ENCODE results near the gene DNMT1.
"Not testable (repeated sequence)": the region's sequence is repeated elsewhere in the genome, so short reads cannot be mapped to it uniquely, and the experiment has no call there.

GRCh38 chr19:10241826-10242449, 47.2 kb upstream of the DNMT1 start:
- TF ChIP-seq POLR2AphosphoS5 (IDR thresholded peaks at IDR 0.05); RAD21 (conservative IDR thresholded peaks at IDR 0.05); CTCF (IDR thresholded peaks at IDR 0.05; ENCODE audit: poor library complexity, severe bottlenecking); REST (IDR thresholded peaks at IDR 0.05; ENCODE audit: borderline replicate concordance); EP300 (conservative IDR thresholded peaks at IDR 0.05; ENCODE audit: poor library complexity, severe bottlenecking); SMC3 (conservative IDR thresholded peaks at IDR 0.05; ENCODE audit: poor library complexity); TAF1 (IDR thresholded peaks at IDR 0.05; ENCODE audit: low read depth): not testable (repeated sequence)
